Testis (tissue), 3 donors: ENCODE data around the gene THSD7A. TPM values are rescaled to one million over a fixed set of nuclear protein-coding genes. Genes with fewer than 3 reads are reported as not detected.
A peak's percentile ranks its signal among the peaks of the same experiment; 100 is the strongest.

Experiments
- DNase-seq: peaks from one replicate; pipeline ENCODE4 v3.0.0-alpha.2; 2019
- H3K27ac ChIP-seq, 2 donors: fragments of 200-600 bp; sonication (generic); one replicate each; pipeline ENCODE4 v1.5.1; 2019
- H3K27me3 ChIP-seq: fragments of 200-600 bp; sonication (generic); one replicate; pipeline ENCODE4 v1.5.1; 2019
- H3K36me3 ChIP-seq: fragments of 200-600 bp; sonication (generic); one replicate; pipeline ENCODE4 v1.5.1; 2017; ENCODE audit warnings: low read depth; ENCODE audit errors: missing control alignments
- H3K4me1 ChIP-seq: fragments of 200-600 bp; sonication (generic); one replicate; pipeline ENCODE4 v1.5.1; 2019
- H3K4me3 ChIP-seq, 2 donors: fragments of 200-600 bp; sonication (generic); one replicate each; pipeline ENCODE4 v1.5.1; 2017 to 2019
- H3K9me3 ChIP-seq: fragments of 200-600 bp; sonication (generic); one replicate; pipeline ENCODE4 v1.5.1; 2017
- POLR2A ChIP-seq: fragments of 450-650 bp; IDR thresholded peaks from one replicate; pipeline ENCODE4 v1.6.1; 2017; ENCODE audit warnings: antibody characterized with exemption, mild to moderate bottlenecking, moderate library complexity
- WGBS, 2 donors: methylation state at CpG; one replicate each; pipeline ENCODE4 v1.1.5; 2018; 5-methylcytosine and 5-hydroxymethylcytosine counted together
- intact Hi-C: fragments of 100-400 bp; cut with DNase I; formaldehyde crosslinking; loops from one replicate; pipeline ENCODE4 v1.15.1; 2023; ENCODE audit warnings: low total_unique reads
- polyA plus RNA-seq: library from polyadenylated mRNA; stranded (reverse); fragments of 350-450 nt; fragmentation: Illumina TruSeq; extraction: RNeasy Lipid Tissue Mini Kit (QIAGEN cat#74804); gene quantifications from one replicate; pipeline ENCODE4 v1.2.3, GENCODE V29; 2014; ENCODE audit warnings: low read depth, low replicate concordance; ENCODE audit not compliant: insufficient read depth
- total RNA-seq, 2 donors: library from RNA; depleted of rRNA; stranded (reverse); fragments of >200 nt; gene quantifications; one replicate each; pipeline ENCODE4 v1.2.3, GENCODE V29; 2016
- TF ChIP-seq, protein P1 (sequence below), 3 experiments: fragments of 450-650 bp in 2 of 3; fragments of 200-600 bp in 1 of 3; sonication (generic) in 1 of 3; IDR thresholded peaks; one replicate each; pipeline ENCODE4 v1.5.1; 2016 to 2019; ENCODE audit warnings: antibody characterized with exemption in 3 of 3, mild to moderate bottlenecking in 2 of 3, moderate library complexity in 1 of 3

Gene THSD7A
- total and polyA plus RNA-seq, 3 donors from 2014 or later: 1.6 to 7.0 (median 6.8) TPM

DNA sequence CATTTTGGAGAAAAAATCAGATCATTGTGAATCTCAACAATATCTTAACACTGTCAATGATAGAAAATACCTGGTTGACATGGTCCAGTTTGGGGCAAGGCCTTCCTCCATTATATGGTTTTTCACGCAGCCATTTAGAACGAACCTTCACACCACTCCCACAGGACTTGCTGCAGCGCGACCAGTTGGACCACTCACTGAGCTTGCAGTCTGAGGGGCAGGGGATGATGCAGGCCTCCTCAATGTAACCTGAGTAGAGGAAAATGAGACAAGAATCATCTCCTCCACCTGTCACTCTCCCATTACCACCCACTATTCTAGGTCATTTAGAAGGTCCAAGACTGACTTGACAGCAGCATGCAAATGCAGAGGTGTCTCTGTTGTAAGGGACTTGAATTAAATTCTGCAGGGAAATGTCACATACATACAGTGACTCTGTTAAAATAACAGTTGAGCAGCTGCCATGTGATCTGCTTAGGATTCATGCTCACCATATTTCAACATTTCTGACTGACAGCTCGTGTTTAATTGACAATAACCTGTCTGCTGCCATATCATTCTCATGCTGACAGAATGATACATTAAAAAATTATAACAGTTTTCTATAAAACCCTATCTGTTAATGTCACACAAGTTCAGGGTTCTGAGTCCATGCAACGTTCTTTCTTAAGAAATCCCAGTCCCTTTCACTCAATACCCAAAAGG, 403.0 kb downstream of the THSD7A start:
- no peak overlapping the region for H3K27ac ChIP-seq
- H3K36me3 ChIP-seq: no peaks in the 10 kb centered on the region
- no peaks in the 10 kb centered on the region for H3K4me1 ChIP-seq
- no peak for DNase-seq
- WGBS, 2 donors: 84 to 91% methylated on average over 6 of the region's 6 CpGs
- no peak for TF ChIP-seq POLR2A
- TF ChIP-seq, protein P1, sequence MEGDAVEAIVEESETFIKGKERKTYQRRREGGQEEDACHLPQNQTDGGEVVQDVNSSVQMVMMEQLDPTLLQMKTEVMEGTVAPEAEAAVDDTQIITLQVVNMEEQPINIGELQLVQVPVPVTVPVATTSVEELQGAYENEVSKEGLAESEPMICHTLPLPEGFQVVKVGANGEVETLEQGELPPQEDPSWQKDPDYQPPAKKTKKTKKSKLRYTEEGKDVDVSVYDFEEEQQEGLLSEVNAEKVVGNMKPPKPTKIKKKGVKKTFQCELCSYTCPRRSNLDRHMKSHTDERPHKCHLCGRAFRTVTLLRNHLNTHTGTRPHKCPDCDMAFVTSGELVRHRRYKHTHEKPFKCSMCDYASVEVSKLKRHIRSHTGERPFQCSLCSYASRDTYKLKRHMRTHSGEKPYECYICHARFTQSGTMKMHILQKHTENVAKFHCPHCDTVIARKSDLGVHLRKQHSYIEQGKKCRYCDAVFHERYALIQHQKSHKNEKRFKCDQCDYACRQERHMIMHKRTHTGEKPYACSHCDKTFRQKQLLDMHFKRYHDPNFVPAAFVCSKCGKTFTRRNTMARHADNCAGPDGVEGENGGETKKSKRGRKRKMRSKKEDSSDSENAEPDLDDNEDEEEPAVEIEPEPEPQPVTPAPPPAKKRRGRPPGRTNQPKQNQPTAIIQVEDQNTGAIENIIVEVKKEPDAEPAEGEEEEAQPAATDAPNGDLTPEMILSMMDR (IDR thresholded peaks at IDR 0.05): no peak
- no peaks in the 10 kb centered on the region for H3K9me3 ChIP-seq
- H3K4me3 ChIP-seq: no peak overlapping the region
- H3K27me3 ChIP-seq: no peaks in the 10 kb centered on the region
- intact Hi-C loops: no loop called here

- Histone ChIP-seq H3K27me3 (no peaks in the 10 kb centered on the region), H3K9me3 (no peaks in the 10 kb centered on the region), H3K27ac (no peak overlapping the region), H3K4me1 (no peaks in the 10 kb centered on the region), H3K36me3 (no peaks in the 10 kb centered on the region), H3K4me3 (no peak overlapping the region)
- TF ChIP-seq, protein P1 (IDR thresholded peaks at IDR 0.05): peak; percentile 50 to 60 (median 55)
- no peak for TF ChIP-seq POLR2A
- 12 to 22% methylated on average over 1 of the region's 1 CpG for WGBS, 2 donors
- DNase-seq: no peak
- intact Hi-C loops: no loop called here
Observed at GRCh38 chr7:11427686-11428273, 404.2 kb downstream of the THSD7A start.

DNA sequence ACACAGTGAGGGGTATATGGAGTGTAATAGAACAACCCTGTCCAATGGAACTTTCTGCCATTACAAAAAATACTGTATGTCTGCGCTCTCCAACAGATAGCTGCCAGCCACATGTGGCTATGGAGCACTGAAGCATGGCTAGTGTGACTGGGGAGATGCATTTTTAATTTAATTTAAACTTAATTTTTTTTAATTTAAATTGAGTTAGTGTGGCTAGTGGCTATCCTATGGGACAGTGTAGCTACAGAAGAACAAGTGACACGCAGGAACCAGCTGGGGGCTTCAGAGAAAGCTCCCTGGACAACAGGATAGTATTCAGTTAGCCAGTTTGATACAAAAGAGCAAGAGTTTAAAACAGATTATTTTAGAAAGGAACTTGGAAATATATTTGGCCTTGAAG, 408.0 kb downstream of the THSD7A start:
- H3K36me3 ChIP-seq: no peaks in the 10 kb centered on the region
- no peak for DNase-seq
- intact Hi-C loops: no loop called here
- no peak overlapping the region for H3K27ac ChIP-seq
- no peaks in the 10 kb centered on the region for H3K9me3 ChIP-seq
- H3K27me3 ChIP-seq: no peaks in the 10 kb centered on the region
- H3K4me1 ChIP-seq: no peaks in the 10 kb centered on the region
- TF ChIP-seq, protein P1 (IDR thresholded peaks at IDR 0.05): no peak
- TF ChIP-seq POLR2A: no peak
- no peak overlapping the region for H3K4me3 ChIP-seq
- 86 to 93% methylated on average over 2 of the region's 2 CpGs for WGBS, 2 donors

GRCh38 chr7:11420049-11420448, 411.9 kb downstream of the THSD7A start:
- H3K27ac ChIP-seq: no peak overlapping the region
- intact Hi-C loops: no loop called here
- 30 to 50% methylated on average over 1 of the region's 1 CpG for WGBS, 2 donors
- H3K36me3 ChIP-seq: no peaks in the 10 kb centered on the region
- no peaks in the 10 kb centered on the region for H3K9me3 ChIP-seq
- no peak for TF ChIP-seq POLR2A
- TF ChIP-seq, protein P1 (IDR thresholded peaks at IDR 0.05): no peak
- no peak overlapping the region for H3K4me3 ChIP-seq
- H3K4me1 ChIP-seq: no peaks in the 10 kb centered on the region
- H3K27me3 ChIP-seq: no peaks in the 10 kb centered on the region
- DNase-seq: no peak
